ENCODE results near the gene CHD9. TPM values are rescaled to one million over a fixed set of nuclear protein-coding genes. Genes with fewer than 3 reads are reported as not detected.

The CHD9 gene
- total RNA-seq, 1 donor from 2014 or later = 49.2 TPM

Other genes with a start within 250 kb of the CHD9 start
- 2.0 TPM for gene CHD9NB, start 2.1 kb upstream of the CHD9 start, total RNA-seq (ENCODE audit: unreplicated experiment)

All from endothelial cell (in vitro differentiated cells).